NCI-H2196 treated with DMSO at 0.1 percent for 48 hours (cell line): ENCODE measurements around the gene SH3PXD2B.
"Not testable (repeated sequence)": the region's sequence is repeated elsewhere in the genome, so short reads cannot be mapped to it uniquely, and the experiment has no call there.

ENCODE experiments used
- DNase-seq: peaks from one replicate; lab custom pipeline; 2025; ENCODE audit not compliant: unreplicated experiment; lab: John Stamatoyannopoulos, UW

SH3PXD2B gene

DNA sequence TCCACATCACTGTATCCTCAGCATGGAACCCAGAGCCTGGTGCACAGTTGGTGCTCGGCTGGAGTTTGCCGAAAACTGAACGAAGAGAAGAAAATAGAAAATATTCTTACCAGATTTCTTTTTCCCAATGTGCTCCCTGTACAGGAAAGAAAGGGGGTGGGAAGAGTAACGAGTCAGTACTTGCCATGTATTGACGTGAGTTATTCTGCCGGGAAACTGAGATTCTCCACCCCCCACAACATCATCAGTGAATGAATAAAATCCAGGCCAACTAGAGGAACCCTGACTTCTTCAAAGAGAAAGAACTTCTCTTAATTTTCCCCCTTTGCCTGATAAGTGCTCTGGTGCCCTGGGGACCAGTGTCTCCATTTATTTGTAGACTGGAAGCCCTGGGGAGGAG lies 80.6 kb downstream of the SH3PXD2B start:
- DNase-seq, result no peak

DNA sequence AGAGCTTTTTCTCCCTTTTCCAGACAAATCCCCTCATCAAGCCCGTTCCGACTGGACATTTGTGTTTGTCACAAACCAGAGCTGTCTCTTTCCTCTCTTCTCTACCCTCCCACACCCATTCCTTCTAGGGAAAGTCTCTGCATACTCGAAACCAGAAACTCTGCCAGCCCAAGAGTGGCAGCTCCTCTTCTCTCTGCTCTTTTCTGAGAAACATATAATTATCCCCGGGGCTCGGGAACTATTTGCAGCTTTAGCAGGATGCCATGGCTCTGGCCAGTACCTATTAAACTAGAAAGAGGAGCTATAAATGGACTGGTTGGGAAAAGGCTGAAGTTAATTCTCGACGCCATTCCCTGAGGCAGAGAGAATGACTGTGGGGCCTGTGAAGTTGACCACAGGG lies 82.6 kb downstream of the SH3PXD2B start:
- no peak for DNase-seq

DNA sequence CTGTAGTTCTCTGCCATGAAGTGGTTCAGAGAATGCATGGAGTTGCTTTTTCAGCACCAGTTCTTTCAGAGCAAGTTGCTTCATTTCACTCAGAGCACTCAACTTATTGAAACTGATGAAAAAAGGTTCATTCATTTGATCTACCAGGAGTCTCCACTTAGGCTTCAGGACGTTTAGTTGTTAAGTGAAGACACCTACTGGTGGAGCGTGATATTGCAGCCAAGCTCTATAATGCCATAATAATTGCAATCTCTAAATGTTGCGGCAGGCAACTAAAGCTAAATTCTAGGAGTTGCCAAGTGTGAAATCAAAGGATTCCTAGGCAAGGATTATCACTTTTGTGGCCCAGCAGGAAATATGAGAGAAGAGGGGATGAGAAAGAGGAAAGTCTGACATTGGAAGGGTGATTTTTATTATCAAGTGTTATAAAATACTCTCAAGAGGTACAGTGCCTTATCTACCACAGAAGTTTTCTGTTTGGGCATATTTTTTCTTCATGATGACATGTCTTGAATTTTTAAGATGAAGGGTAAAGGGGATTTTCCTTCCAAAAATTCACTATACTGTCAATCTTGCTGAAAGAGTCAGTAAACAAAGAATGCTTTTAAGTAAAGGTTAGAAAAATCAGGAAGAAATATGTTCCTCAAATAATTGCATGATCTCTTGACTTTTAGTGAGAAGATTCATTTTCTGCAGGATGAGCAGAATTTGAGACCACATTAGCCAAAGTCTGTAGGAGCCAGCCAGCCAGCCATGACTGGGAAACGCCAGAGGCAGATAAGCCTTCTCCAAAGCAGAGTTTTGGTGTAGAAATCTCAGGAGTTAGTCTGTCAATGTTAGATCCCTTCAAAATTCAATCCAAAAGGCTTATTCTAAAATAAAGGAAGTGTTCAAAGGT lies 83.4 kb downstream of the SH3PXD2B start:
- DNase-seq, result no peak

DNA sequence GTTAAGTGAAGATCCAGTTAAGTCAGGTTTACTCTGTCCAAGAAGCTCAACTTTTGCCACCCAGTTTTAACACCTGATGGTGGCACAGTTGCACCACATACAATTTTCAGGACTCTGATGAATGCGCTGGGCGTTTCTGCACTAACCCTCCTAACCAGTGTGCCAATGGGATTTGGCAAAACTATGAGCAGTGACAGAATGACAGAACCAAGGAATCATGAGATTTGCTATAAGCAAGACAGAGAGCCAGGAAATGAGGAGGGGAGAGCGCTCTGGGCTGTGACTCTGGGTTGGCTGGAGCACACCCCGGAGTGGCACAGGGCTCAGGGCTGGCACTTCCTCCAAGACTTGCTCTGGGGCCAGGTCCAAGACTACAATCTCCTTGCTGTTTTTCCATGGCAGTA lies 84.1 kb downstream of the SH3PXD2B start:
- no peak for DNase-seq

DNA sequence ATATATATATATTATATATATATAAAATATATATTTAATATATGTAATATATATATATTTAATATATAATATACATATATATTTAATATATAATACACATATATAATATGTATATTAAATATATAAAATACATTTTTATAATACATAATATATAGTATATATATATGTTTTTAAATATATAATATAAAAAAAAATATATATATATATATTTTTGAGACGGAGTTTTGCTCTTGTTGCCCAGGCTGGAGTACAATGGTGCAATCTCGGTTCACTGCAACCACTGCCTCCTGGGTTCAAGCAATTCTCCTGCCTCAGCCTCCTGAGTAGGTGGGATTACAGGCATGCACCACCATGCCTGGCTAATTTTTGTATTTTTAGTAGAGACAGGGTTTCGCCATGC lies 85.6 kb downstream of the SH3PXD2B start:
- not testable (repeated sequence) for DNase-seq

DNA sequence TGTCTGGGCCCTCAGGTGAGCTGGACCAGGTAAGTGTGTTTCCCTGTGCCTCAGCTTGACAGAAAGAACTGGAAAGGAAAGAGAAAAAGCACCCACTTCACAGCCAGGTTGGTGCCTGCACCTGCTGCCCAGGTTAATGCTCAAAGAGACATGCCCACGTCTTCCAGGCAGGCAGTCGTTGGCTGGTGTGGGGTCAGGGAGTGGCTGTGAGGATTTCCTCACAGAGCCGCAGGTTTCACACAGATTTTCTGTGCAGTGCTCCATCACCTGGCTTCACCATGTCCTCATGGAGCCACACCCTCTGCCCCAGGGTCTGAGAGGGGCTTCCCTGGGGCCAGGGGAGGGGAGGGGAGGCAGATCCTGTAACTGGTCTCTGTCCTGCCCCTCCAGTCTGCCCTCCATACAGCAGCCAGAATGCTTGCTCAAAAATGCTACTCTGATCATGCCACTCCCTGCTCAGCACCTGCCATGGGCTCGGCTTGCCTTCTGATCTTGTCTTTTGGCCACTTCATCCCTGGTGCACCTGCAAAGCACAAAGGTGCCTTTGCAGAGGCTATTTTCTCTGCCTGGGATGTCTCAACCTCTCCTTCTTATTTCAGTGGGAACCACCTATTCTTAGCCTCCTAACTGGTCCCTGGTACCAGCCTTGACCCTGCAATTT lies 88.2 kb downstream of the SH3PXD2B start:
- DNase-seq, result no peak

DNA sequence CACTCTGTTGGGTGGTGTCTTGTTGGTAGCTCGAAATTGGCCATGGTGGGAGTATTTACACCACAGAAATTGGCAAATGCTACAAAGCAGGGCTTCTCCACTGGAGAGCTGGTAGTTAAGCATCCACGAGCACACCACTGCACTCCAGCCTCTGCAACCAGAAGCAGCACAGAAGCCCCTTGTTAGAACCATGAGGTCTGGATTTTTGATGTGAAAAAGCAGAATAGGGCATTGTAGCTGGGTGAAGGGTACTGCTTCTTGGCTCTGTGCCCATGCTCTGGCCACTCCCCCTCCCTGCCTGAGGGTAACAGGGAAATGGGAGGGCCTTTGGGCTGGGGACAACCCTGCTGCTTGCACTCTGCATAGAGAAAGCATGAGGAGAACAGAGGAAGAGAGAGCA lies 89.6 kb downstream of the SH3PXD2B start:
- DNase-seq, result no peak

DNA sequence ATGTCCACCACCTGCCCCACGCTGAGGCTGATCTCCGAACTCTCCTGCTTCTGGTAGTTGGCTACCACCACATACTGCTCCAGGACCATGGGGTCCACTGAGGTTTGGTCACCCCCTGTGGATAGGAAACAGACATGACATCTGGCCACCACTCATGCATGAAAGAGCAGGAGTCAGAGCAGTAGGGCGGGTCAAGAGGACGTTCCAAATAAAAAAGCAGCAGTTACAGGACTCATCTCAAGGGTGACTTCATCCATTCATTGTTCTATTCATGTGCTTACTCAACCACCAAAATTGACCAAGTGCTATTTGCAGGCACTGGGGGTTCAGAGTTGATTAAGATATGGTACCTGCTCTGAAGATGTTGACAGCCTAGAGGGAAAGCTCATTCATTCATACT lies 91.6 kb downstream of the SH3PXD2B start:
- DNase-seq, result no peak

DNA sequence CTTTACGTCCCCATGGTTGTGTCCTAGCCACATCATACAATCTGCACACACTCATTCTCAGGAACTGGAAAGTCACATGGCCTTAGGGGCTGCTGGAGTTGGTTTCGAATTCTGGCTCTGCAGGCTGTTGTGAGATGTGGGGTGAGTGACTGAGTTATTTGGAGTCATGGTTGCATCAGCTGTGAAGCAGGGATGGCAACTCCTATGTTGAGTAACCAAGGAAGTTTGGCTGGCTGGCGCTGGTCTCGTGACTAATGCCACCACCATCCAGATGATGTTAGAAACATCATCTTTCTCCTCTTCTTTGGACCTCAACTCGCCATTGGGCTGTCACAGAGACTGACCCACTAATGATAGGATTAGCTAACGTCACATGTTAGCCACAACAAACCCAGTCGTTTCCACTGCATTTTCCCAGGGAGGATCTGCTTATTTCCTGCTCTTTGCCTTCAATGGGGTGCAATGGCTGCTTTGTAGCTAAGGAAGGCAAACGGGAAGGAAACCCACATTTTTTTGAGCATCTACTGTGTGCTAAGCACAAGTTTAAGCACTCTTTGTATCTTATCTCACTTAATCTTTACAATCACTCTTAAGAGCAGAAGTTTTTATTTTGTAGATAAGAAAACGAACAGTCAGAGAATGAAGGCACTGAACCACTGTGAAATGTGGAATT lies 92.6 kb downstream of the SH3PXD2B start:
- DNase-seq, result no peak

DNA sequence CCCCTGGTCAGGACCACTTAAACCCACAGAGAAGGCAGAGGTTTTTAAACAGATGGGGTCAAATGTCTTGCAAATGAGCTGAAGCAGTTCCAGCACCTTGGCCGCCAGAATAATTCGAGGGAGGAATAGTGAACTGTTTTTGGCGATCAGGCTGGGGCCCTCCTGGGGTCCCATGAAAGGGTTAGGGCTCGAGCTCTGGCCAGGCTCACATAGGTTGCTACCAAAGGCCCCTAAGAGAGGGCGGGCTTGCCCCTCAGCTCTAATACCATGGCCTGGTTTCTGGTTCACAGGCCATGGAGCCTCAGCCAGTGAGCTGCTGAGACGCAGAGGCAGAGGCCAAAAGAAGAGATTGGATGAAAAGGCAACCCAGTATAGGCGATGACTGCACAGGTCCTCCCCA lies 96.0 kb downstream of the SH3PXD2B start:
- DNase-seq, result no peak

DNA sequence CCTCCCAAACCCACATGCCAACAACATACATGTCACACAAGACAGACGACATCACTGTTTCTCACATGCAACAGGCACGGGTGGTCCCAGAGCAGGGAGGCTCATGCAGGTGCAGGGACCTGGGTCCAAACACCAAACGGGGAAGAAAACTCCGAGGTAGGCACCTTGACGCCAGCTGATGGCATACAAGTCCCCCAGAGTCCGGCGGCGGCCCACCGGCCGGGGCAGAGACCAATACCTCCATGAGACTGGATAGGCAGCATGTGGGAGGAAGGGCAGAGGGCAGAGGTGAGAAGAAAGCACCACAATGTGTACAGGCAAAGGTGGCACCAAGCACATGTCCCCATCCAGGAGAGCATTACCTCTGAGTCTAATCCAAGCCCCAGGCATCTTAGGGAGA lies 97.8 kb downstream of the SH3PXD2B start:
- DNase-seq, result no peak

DNA sequence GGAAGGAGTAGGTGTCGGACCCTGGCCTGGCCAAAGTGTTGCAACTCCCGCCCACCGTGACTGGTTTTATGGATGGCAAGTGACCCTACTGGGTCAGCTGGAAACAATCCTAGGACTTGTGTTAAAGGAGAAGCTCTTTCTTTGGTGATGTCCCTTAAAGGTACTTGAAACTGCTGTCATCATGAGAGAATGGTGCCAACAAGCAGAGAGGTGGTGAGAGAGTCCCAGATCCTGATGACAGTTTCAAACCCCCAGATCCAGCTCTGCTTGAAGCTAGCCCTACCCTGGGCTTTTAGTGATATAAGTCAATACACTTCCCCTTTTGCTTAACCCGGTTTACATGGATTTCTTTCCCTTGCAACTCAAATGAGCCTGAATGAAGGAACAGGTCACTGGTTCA lies 98.3 kb downstream of the SH3PXD2B start:
- no peak for DNase-seq

DNA sequence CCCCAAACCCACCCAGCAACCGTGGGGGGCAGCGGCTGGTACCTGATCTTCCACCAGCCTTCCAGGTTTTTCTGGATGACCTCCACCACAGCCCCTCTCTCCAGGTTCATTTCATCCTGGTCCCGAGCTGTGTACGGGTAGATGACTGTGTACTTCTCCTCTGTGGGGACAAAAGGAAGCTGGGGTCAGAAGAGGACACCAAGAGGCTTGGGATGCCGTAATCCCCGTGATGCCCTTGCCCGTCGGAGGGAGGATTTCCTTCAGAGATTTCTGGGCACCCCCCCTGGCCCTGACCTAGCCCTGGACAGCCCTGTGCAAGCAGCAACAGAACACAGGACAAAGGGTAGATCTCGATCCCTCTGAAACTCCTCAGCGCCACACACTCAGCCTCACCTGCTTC lies 100.5 kb downstream of the SH3PXD2B start:
- DNase-seq, result no peak

DNA sequence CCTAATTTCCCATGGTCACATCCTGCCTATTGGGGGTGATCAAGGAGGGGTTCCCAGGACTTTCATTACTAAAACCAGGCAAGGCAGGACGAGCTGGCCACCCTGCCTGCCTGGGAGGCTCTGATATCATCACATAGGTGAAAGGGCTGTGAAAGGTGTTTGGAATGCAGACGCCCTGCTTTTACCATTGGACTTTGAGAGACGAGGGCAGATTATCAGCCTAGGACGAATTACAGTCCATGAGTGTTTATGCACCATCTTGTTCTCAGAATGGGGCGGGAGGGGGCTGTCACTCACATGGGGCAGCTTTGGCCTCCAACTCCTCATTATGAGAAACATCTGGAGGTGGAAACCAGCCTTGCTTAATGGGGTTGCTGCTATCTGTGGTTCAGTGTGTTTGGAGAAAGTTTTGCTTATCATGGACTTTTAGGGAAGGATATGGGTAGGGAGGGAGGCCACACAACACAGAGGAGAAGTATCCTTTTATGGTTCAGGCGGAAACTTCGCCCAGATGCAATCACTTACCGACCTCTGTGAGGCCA lies 101.0 kb downstream of the SH3PXD2B start:
- no peak for DNase-seq

DNA sequence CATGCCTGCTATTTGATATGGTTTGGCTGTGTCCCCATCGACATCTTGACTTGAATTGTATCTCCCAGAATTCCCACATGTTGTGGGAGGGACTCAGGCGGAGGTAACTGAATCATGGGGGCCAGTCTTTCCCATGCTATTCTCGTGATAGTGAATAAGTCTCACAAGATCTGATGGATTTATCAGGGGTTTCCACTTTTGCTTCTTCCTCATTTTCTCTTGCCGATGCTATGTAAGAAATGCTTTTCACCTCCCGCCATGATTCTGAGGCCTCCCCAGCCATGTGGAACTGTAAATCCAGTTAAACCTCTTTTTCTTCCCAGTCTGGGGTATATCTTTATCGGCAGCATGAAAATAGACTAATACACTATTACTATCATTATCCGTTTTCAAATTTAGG lies 101.8 kb downstream of the SH3PXD2B start:
- not testable (repeated sequence) for DNase-seq

DNA sequence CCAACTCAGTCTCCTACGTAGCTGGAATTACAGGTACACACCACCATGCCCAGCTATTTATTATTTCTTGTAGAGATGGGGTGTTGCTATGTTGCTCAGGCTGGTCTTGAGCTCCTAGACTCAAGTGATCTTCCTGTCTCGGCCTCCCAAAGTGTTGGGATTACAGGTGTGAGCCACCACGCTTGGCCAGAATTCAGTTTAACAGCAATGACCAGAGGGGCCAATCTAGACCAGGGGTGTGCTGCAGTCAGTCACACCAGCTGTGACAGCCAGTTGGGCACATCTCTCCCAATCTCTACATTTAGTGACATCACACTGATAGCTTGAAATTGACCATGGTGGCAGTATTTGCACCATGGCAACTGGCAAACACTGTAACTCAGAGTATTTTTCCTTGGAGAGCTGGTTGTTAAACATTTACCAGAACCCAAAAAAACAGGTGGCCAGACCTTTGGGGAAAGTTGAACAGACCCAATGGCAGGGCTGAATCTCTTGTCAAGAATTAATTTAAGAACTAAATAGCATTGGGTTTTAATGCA lies 103.0 kb downstream of the SH3PXD2B start:
- no peak for DNase-seq

DNA sequence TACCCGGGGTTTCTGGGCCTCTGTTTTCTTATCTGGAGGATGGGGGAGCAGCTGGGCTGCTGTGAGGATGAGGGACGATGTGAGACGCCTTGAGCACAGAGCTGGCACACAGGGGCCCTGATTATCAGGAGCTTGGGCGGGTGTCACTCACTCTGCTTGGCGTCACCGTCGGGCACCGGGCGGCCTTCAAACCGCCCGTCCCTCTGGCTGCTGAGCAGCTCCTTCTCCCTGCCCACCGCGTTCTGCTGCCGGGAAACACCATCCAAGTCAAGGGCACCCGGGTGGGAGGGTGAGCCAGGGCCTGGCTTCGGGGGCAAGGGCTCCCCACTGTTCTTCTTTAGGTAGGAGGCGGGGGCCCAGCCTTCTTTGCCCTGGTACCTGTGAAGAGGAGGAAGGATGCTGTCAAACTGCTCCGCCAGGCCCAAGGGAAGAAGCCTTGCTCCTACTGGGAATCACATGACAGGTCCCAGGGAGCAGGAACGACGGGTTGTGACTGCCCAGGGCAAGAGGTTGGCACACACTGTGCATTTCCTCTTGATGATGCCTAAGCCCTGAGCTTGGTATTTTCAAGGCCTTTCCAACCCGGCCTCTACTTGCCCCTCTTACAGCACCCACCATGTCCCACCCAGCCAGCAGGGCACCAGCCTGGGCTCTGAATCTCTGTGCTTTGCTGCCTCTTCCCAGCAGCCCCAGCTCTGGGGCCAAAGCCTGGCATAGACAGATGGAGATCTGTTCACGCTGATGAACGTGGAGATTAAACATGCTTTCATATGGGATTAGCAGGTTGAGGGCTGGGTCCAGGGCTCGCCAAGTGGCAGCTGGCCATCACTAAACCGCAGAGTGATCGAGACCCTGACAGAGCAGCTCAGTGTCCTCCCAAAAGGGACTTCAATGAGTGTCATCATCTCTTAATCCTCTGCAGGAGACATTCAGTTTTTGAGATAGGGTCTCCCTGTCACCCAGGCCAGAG lies 103.8 kb downstream of the SH3PXD2B start:
- DNase-seq, result no peak

DNA sequence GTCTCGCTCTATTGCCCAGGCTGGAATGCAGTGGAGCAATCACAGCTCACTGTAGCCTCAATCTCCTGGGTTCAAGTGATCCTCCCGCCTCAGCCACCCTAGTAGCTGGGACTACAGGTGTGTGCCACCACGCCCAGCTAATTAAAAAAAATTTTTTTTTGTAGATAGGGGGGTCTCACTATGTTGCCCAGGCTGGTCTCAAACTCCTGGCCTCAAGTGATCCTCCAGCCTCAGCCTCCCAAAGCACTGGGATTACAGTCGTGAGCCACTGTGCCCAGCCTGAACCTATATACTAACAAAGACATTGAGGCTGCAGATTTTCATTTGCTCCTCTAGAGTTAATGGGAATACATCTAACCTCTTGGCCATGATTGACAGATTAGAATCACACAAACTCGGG lies 105.6 kb downstream of the SH3PXD2B start:
- DNase-seq, result not testable (repeated sequence)

DNA sequence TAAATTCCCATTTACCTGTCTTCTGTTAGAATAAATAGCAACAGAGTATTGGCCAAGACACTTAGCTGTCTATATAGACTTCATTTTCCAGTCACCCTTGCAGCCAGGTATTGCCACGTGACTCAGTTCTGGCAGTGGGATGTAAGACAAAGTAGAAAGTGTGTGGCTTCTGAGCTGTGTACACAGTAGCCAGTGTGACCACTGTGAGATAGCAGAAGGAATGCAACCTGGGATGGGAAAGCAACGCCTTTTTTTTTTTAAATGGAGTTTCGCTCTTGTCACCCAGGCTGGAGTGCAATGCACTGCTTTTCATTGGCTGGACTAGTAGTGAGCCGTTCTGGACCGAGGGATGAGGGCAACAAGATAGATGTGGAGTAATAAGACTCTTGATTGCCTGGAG lies 106.2 kb downstream of the SH3PXD2B start:
- no peak for DNase-seq

DNA sequence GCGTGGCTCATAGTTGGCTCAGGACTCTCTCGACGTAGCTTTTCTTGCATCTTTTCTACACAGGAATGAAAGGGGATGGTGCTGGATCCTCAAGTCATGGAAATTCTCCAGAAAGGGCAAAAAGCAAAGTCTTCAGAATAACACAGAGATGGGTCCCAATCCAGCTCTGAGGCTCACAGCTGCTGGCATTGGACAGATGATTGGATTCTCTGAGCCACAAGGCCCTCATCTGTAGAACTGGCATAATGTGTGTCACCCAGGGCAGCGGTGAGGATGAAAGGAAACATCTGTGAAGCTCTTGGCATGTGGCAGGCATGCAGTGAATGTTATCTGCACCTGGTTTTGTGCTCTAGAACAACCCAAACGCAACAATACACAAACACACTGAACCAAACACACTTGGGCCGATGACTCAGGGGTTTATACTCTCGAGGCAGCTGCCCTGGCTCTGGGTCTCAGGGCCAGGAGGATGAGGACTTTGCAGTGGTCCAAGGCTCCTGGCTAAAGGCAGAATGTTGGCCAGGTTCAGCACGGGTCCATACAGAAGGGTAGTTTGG lies 106.8 kb downstream of the SH3PXD2B start:
- DNase-seq, result no peak
